NCI-H2081 treated with DMSO at 0.1 percent for 48 hours (cell line): ENCODE data around the gene SHROOM3.

Experiments used
- DNase-seq: peaks from one replicate; lab custom pipeline; 2025; lab: John Stamatoyannopoulos, UW

The SHROOM3 gene

GRCh38 chr4:76781698-76782595 lies 346.9 kb downstream of the SHROOM3 start:
- DNase-seq = no peak

DNA sequence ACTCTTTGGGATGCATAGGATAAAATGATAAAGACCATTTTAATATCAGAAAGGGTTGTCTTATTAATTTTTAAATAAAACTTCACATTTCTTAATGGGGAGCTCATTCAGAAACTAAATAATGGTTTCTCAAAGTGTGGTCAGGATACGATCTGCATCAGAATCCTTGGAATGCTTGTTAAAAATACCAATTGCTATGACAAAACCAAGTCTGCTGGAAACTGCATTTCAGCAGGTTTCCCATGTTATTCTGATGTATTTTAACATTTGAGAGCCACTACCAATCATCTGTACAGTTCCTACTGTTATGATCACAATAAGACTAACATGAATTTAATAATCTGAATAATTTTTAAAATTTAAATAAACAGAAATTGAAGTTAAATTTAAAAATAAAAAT lies 347.8 kb downstream of the SHROOM3 start:
- DNase-seq = no peak

DNA sequence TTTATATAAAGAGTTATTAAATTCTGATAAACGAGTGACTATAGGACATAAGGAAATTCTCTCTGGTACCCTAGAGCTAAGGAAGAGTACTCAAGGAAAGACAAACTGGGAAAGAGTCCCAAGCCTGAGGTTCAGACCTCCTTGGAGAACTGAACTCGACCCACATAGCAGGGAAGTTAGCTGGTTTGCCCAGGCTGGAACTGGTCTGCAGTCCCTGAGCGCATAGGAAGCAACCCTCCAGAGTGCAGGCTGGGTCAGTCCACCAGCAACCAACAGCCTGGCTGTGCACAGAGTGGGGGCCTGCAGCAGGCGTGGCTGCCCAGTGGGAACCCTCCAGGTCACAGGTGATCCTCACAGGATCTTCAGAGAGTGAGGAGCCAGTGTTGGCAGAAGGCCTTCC lies 348.8 kb downstream of the SHROOM3 start:
- DNase-seq = no peak

DNA sequence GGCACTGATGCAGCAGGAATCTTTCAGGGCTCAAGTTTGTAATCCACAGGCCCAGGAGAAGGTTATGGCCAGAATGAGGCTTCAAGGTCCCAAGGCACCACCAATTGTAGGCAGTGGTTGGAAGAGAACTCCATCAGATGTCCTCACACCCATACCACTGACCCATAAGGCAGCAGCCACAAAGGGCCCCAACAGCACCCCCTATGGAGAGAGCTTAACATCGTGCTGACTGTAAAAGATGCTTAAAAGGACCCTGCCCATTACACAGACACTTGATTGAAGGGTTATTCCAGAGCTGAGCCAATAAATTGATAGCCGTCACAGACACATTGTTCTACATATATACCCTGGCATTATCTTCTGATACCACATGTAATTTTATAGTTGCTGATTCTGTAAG lies 349.2 kb downstream of the SHROOM3 start:
- no peak for DNase-seq

DNA sequence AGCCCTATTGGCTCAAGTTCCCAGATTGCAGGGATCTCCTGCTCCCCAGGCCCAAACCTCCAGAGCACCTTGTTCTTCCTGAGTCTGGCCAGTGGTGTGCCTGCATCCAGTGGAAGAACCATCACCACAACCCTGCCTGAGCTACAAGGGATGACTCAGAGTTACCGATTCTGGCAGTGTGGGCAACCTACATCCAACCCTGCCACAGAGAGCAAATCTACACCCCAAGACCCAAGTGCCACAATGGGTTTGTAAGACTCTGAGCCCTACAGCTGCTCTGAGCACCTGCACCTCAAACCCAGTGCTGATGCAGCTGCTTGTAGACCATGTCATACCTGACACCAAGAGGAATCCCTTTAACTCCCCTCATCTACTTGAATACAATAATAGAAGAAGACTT lies 352.9 kb downstream of the SHROOM3 start:
- DNase-seq = no peak

- DNase-seq = no peak
Measured at GRCh38 chr4:76790377-76790776, 355.3 kb downstream of the SHROOM3 start.

GRCh38 chr4:76791479-76791878 lies 356.4 kb downstream of the SHROOM3 start:
- no peak for DNase-seq

- no peak for DNase-seq
Measured at GRCh38 chr4:76792418-76792817, 357.4 kb downstream of the SHROOM3 start.

DNA sequence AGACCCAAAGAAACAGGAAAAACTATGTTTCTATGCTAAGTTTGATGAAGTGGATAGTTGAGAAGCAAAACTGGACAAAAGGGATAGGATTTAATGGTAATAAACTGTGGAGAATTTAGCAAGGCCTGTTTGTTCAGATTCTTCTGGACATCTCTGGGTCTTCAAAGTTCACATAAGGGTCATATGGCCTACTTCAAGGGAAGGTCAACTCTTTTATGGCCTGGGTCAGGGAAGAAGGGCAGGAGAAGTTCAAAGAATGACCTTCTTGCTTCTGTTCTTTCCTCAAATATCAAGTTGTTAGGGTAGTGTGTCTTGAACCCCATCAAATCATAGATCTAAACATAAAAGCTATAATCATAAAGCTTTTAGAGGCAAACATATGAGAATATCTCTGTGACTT lies 360.2 kb downstream of the SHROOM3 start:
- no peak for DNase-seq

DNA sequence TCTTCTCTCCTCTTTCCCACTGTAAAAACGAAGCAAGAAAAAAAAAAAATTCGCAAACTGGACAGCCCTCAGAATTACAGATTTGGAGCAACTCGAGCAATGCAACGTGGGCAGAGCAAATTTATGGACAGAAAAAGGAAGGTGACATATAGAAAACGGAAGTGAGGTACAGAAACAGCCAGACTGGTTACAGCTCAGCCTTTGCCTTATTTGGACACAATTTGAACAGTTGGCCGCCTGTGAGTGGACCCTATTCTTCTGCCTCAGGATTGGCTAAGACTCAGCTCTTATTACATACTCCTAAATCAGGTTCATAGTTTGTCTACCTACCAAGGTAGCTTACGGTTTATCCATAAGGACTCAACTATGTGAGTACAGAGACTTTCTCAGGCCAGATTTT lies 364.1 kb downstream of the SHROOM3 start:
- DNase-seq = no peak

DNA sequence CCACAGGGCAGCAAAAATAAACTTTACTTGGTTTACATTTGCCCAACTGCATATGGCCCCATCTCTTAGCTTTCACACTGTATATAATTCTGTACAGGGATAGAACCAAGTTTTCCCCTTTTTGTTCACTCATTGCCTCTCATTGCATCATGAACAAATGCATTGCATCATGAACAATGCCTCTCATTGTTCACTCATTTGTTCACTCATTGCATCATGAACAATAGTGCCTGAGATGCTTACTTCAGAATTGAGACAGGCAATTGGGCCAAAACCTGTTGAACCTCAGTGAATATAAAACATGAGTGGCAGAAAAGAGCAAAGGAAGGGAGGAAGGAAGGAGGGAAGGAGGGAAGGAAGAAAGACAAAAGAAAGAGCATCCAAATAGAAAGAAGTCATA lies 364.7 kb downstream of the SHROOM3 start:
- no peak for DNase-seq

- DNase-seq = no peak
Measured at GRCh38 chr4:76800902-76801301, 365.9 kb downstream of the SHROOM3 start.

GRCh38 chr4:76801621-76802235 lies 366.7 kb downstream of the SHROOM3 start:
- no peak for DNase-seq

DNA sequence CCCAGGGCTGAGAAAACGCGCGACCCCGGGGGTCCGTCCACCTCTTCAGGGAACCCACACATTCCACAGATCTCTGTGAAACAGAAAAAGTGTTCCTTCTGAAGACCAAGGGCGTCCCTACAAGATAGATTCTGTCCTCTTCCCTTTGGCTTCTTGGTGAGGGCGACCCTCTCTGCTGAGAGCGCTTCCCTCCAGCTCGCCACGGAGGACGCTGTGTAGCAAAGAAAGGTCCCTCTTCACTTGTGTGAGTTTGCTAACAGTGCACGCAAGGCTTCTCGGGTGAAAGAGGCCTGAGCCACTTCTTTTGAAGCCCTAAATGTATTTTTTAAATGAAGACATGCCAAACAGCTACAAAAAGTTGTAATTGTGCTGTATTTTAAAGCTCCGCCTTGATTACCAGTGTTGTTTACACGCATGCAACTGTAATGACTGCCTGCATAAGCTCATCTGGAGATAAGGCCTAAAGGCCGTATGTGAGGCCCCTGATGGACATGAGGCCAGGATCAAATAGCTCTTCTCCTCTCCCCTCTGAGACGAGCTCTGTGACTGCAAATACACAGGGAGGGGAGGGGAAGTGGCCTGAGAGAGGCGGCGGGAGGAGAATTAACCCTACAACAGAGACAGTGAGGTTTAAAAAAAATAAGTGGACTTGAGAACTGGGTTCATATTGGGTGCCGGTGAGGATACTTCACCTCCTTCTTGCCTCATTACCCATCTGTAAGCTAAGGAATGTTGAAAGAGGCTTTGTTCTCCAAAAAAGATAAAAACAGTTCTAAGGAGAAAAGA lies 367.4 kb downstream of the SHROOM3 start:
- DNase-seq = no peak

DNA sequence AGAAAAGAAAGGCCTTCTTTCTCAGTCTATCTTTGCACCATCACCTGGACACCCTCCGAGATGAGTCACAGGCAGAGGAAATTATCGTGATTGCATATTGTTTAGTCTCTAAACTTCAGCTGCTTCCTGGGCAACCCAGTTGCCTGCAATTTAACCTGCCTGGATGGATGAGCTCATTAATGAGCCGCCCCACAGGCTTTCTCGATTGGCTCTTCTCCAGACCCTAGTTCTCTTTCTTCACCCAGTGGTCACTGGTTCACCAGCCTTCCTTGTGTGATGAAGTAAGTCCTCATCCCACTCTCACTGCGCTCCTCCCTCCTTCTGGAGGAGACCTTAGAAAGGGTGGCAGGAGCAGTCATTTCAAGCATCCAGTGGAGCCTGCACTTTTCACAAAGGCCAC lies 368.5 kb downstream of the SHROOM3 start:
- peak; percentile 13 for DNase-seq

DNA sequence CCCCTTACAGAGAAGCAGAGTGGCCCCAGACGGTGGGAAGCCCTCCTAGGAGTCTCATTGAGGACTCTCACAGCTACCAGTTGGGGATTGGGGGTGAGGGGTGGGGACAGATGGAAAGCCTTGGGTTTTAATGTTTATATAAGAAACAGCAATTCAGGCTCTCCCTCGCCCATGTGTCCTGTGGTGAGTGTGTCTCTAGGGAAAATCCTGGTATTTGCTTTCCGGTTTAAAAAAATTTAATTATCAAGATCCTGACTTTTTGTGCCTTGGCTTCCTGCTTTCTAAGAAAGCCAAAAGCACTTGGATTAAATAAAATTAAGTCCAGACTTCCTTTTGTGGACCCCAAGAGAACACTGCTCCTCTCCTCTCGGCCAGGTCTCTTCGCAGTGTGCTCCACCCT lies 369.1 kb downstream of the SHROOM3 start:
- no peak for DNase-seq

DNA sequence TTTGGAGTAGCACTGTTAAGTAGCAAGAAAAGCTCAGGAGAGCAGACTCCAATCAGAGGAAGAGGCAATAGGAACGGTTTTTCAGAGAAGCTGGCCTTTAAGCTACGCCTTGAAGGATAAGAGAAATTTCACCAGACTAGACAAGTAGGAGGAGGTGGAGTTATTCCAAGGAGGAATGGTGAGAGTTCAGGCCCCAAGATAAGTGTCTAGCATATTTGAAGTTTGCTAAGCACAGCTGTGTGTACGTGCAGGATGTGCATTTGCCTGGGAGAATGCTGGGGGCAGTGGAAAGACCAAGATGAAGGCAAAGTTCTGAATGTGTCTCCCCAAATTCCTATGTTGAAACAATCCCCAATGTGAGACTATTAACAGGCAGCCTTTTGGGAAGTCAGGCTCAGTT lies 371.3 kb downstream of the SHROOM3 start:
- no peak for DNase-seq

DNA sequence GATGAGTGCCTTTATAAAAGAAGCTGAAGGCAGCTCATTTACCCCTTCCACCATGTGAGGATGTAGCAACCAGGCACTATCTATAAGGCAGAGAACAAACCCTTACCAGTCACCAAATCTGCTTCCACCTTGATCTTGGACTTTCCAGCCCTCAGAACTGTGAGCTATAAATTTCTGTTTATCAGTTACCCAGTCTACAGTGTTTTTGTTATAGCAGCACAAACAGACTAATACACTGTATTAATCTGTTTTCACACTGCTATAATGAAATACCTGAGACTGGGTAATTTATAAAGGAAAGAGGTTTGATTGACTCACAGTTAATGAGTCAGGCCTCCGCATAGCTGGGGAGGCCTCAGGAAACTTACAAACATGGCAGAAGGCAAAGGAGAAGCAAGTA lies 371.7 kb downstream of the SHROOM3 start:
- DNase-seq = no peak

DNA sequence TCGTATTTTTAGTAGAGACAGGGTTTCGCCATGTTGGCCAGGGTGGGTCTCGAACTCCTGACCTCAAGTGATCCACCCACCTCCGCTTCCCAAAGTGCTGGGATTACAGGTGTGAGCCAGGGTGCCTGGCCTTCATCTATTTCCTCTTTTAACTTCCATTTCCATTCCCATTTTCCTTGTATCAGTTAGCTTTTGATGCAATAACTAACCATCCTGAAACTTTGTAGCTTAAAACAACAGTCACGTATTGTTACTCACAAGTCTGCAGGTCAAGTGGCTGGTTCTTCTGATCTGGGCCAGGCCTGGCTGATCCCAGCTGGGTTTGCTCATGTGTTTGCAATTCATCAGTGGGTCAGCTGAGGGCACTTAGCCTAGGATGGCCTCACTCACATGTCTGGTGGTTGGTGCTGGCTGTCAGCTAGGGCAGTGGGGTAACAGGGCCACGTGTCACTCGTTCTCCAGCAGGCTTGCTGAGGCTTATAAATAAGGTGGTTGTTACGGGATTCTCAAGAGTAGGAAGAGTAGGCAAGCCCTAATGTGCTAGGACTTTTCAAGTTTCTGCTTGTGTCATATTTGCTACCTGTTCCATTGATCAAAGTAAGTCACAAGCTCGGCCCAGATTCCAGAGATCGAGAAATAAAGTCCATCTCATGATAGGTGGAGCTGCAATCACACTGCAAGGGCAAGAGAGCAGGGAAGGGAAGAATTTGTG lies 374.7 kb downstream of the SHROOM3 start:
- no peak for DNase-seq

GRCh38 chr4:76811604-76812412 lies 376.8 kb downstream of the SHROOM3 start:
- no peak for DNase-seq

DNA sequence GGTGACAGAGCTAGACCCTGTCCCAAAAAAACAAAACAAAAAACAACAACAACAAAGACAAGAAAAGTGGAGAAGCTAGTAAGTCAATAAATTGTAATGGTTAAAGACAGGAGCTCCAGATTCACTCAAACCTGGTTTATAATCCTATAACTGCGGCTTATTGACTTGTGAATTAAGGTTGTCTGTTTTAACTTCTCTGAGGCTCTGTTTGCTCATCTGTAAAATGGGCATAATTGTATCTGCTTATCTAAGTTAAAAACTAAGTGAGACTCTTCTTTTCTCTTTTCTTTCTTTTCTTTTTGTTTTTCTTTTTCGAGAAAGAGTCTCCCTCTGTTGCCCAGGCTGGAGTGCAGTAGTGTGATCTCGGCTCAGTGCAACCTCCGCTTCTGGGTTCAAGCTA lies 378.0 kb downstream of the SHROOM3 start:
- no peak for DNase-seq
